Measurements from ENCODE around the gene CAMKK2.
"Not testable (repeated sequence)": the region's sequence is repeated elsewhere in the genome, so short reads cannot be mapped to it uniquely, and the experiment has no call there.

CAMKK2 gene

GRCh38 chr12:121245031-121245430, 51.5 kb downstream of the CAMKK2 start:
- DNase-seq: no peak

GRCh38 chr12:121241156-121241970, 55.1 kb downstream of the CAMKK2 start:
- no peak for DNase-seq

GRCh38 chr12:121240484-121241101, 55.9 kb downstream of the CAMKK2 start:
- no peak for DNase-seq

GRCh38 chr12:121240062-121240420, 56.5 kb downstream of the CAMKK2 start:
- no peak for DNase-seq

GRCh38 chr12:121239351-121240061, 57.0 kb downstream of the CAMKK2 start:
- DNase-seq: no peak

GRCh38 chr12:121238604-121239350, 57.7 kb downstream of the CAMKK2 start:
- no peak for DNase-seq

- no peak for DNase-seq
Observed at GRCh38 chr12:121238086-121238485, 58.4 kb downstream of the CAMKK2 start.

- DNase-seq: no peak
Observed at GRCh38 chr12:121237415-121237814, 59.1 kb downstream of the CAMKK2 start.

GRCh38 chr12:121236776-121237175, 59.7 kb downstream of the CAMKK2 start:
- DNase-seq: no peak

- no peak for DNase-seq
Observed at GRCh38 chr12:121233628-121234020, 62.9 kb downstream of the CAMKK2 start.

- DNase-seq: peak; percentile 77
Observed at GRCh38 chr12:121232977-121233627, 63.4 kb downstream of the CAMKK2 start.

- peak; percentile 51 for DNase-seq
Observed at GRCh38 chr12:121232163-121232562, 64.3 kb downstream of the CAMKK2 start.

- DNase-seq: no peak
Observed at GRCh38 chr12:121230538-121230907, 66.0 kb downstream of the CAMKK2 start.

- DNase-seq: peak; percentile 95
Observed at GRCh38 chr12:121229826-121230537, 66.5 kb downstream of the CAMKK2 start.

- DNase-seq: no peak
Observed at GRCh38 chr12:121228919-121229665, 67.4 kb downstream of the CAMKK2 start.

GRCh38 chr12:121227294-121227693, 69.2 kb downstream of the CAMKK2 start:
- peak; percentile 94 for DNase-seq

GRCh38 chr12:121226871-121227270, 69.6 kb downstream of the CAMKK2 start:
- not testable (repeated sequence) for DNase-seq

GRCh38 chr12:121226399-121226798, 70.1 kb downstream of the CAMKK2 start:
- DNase-seq: no peak

GRCh38 chr12:121224591-121224990, 71.9 kb downstream of the CAMKK2 start:
- DNase-seq: no peak

GRCh38 chr12:121223292-121224285, 72.9 kb downstream of the CAMKK2 start:
- DNase-seq: peak; percentile 79

All from islet precursor cell (in vitro differentiated cells).